Gastroesophageal sphincter (tissue), 3 donors: Measurements from ENCODE around the gene DDX10.

Experiments
- CTCF ChIP-seq, 4 experiments: fragments of 200-600 bp in 2 of 4; fragments of 450-650 bp in 2 of 4; sonication (generic) in 1 of 4; IDR thresholded peaks; one replicate each; pipeline ENCODE4 v1.5.1; 2017 to 2019; ENCODE audit warnings: antibody characterized with exemption in 4 of 4, mild to moderate bottlenecking in 2 of 4, moderate library complexity in 2 of 4
- POLR2AphosphoS5 ChIP-seq: sonication (generic); formaldehyde crosslinking; IDR thresholded peaks from one replicate; pipeline ENCODE4 v1.6.1; 2017; ENCODE audit warnings: antibody characterized with exemption

DNA sequence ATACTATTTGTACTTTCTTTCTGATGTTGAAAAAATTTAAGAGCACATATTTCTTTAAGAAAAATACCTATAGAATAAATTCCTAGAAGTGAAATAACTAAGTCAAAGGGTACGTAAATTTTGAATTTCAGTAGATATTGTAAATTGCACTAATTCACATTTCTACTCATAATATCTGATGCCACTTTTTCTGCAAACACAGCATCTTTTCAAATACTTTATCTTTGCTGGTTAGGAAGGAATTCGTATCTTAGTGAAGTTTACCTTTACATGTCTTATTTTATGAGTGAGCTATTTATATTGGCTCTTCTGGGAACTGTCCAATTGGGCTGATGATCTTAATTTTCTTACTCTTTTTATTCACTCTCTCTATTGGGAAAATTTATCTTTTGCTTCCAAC is 148.2 kb downstream of the DDX10 start:
- TF ChIP-seq POLR2AphosphoS5 (no peak), CTCF (IDR thresholded peaks at IDR 0.05) (no peak)
